ENCODE results near the gene KCNC1. TPM values are rescaled to one million over a fixed set of nuclear protein-coding genes. Genes with fewer than 3 reads are reported as not detected.

KCNC1 gene
- polyA plus RNA-seq, 1 experiment, result not detected

DNA sequence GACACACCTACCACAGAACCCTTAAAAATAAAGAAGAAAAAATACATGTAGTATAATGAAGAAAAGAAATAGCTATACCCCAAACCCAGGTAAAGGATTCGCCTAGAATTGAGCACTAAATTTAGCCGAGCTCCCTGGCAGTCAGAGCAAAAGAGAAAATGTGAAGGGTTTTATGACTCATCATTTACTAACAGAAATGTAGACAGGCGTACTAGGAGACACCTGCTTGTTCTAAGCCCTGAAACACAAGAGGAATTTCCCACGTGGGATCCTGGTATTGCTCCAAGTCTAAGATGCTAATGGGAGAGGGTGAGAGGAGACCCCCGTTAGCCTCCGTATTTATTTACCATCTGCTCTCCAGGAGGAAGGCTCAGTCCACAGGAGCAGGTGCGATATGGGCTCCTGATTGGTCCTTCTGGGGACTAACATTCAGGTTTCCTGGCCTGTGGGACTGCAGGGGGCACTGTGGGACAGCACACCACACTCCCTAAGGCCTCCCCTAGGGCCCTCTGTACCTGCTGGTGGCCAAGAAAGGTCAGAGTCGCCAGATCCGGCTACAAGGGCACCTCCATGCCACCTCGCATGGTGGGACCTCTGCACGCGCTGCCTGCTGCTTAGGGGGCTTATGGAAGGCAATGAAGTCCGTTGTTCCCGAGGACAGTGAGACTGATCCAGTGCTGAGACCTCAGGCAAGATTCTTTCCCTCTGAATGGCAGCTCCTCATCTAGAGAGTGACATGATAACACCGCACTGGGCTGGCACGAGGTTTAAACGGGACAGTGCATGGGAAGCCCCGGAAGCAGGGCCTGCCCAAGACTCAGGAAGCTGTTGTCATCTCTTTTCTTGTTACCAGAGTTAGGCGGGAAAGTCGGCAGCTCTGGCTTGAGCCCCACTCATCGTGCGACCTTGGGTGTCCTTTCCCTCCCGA, 25.8 kb downstream of the KCNC1 start:
- Histone ChIP-seq H3K36me3 (ENCODE audit: control insufficient read depth, insufficient read depth, low read length) (no peaks in the 10 kb centered on the region), H3K4me3 (ENCODE audit: low read depth, low read length) (no peak overlapping the region), H3K27me3 (ENCODE audit: control insufficient read depth, insufficient read depth, low read length) (no peaks in the 10 kb centered on the region; the same call in 1 of the 2 replicates)
- no peak for DNase-seq (ENCODE audit: low read depth)
- ChIA-PET CTCF (interaction anchor here (0.7 to 6.2 kb wide), 21 partner anchors 10 to 231 kb away, joined by 3 to 181 read pairs (median 4); no protein-coding TSS in a partner anchor), POLR2A (no interaction called here)
- TF ChIP-seq, protein P1, sequence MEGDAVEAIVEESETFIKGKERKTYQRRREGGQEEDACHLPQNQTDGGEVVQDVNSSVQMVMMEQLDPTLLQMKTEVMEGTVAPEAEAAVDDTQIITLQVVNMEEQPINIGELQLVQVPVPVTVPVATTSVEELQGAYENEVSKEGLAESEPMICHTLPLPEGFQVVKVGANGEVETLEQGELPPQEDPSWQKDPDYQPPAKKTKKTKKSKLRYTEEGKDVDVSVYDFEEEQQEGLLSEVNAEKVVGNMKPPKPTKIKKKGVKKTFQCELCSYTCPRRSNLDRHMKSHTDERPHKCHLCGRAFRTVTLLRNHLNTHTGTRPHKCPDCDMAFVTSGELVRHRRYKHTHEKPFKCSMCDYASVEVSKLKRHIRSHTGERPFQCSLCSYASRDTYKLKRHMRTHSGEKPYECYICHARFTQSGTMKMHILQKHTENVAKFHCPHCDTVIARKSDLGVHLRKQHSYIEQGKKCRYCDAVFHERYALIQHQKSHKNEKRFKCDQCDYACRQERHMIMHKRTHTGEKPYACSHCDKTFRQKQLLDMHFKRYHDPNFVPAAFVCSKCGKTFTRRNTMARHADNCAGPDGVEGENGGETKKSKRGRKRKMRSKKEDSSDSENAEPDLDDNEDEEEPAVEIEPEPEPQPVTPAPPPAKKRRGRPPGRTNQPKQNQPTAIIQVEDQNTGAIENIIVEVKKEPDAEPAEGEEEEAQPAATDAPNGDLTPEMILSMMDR (IDR thresholded peaks at IDR 0.05; ENCODE audit: insufficient read depth, low read depth, low read length), result peak; percentile 74

DNA sequence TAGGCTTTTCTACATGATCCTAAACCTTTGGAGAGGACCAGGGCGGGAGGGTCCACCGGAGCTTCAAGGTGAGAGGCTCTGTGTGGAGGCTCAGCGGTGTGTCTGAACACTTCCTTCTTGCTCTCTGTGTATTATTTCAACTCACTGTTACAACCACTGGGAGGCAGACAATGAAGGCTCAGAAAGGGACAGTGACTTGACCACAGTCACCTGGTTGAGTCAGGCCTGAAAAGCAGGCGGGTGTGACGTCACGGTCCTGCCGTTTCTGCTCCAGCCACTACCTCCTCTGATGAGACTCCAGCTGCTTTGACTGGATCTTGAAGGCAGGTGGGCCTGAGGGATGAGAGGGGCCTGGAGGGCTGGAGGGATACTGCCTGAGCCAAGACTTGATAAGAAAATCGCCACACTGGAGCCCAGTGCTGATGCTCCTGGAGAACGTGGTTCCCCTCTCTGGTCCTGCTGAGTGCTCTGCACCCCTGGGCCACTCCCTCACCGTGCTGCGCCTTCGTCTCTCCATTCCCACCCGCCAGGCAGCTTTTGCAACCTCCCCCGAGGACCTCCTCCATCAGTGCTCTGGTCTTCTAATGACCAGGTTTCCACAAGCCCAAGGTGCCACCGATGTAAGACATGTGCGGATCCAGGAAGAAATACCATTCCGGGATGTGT, 27.9 kb downstream of the KCNC1 start:
- CTCF ChIA-PET, result interaction anchor here (0.6 to 6.2 kb wide), 5 partner anchors 8 to 225 kb away, joined by 3 to 181 read pairs (median 17); no protein-coding TSS in a partner anchor
- TF ChIP-seq, protein P1 (IDR thresholded peaks at IDR 0.05; ENCODE audit: insufficient read depth, low read depth, low read length), result no peak
- POLR2A ChIA-PET, result no interaction called here
- Histone ChIP-seq H3K4me3 (ENCODE audit: low read depth, low read length) (no peak overlapping the region), H3K27me3 (ENCODE audit: control insufficient read depth, insufficient read depth, low read length) (no peaks in the 10 kb centered on the region; the same call in 1 of the 2 replicates), H3K36me3 (ENCODE audit: control insufficient read depth, insufficient read depth, low read length) (no peaks in the 10 kb centered on the region)
- DNase-seq (ENCODE audit: low read depth), result no peak

DNA sequence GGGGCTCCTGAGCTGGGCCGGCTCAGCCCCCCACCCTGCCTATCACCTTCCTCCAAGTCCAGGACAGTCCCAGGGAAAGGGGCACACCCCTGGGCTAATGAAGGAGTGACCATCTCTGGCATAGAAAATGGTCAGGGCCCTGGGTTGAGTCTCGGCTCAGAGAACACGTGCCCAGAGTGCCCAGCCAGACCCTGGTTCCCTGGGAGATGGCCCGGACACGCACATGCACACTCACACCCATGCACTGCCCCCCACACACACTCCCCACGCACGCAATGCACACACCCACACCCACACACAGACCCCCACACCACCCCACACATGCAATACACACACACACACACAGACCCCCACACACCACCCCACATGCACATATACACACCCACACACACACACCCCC, 28.7 kb downstream of the KCNC1 start:
- CTCF ChIA-PET, result interaction anchor here (6.2 kb wide), 1 partner anchor 215 kb away, joined by 181 read pairs; no protein-coding TSS in a partner anchor
- DNase-seq (ENCODE audit: low read depth), result no peak
- no peaks in the 10 kb centered on the region for H3K36me3 ChIP-seq (ENCODE audit: control insufficient read depth, insufficient read depth, low read length)
- no peaks in the 10 kb centered on the region; the same call in 1 of the 2 replicates for H3K27me3 ChIP-seq (ENCODE audit: control insufficient read depth, insufficient read depth, low read length)
- TF ChIP-seq, protein P1 (IDR thresholded peaks at IDR 0.05; ENCODE audit: insufficient read depth, low read depth, low read length), result no peak
- H3K4me3 ChIP-seq (ENCODE audit: low read depth, low read length), result no peak overlapping the region
- POLR2A ChIA-PET, result no interaction called here

DNA sequence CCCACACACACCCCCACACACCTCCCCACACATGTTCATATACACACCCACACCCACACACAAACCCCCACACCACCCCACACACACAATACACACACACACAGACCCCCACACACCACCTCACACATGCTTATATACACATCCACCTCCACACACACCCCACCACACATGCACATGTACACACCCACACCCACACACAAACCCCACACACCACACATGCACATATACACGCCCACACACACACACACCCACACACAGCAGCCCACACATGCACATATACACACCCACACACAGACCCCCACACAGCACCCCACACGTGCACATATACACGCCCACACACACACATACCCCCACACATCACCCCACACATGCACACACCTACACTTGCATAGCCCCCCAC, 29.1 kb downstream of the KCNC1 start:
- TF ChIP-seq, protein P1 (IDR thresholded peaks at IDR 0.05; ENCODE audit: insufficient read depth, low read depth, low read length), result no peak
- DNase-seq (ENCODE audit: low read depth), result no peak
- Histone ChIP-seq H3K27me3 (ENCODE audit: control insufficient read depth, insufficient read depth, low read length) (no peaks in the 10 kb centered on the region; the same call in 1 of the 2 replicates), H3K36me3 (ENCODE audit: control insufficient read depth, insufficient read depth, low read length) (no peaks in the 10 kb centered on the region), H3K4me3 (ENCODE audit: low read depth, low read length) (no peak overlapping the region)
- ChIA-PET POLR2A (no interaction called here), CTCF (interaction anchor here (6.2 kb wide), 1 partner anchor 215 kb away, joined by 181 read pairs; no protein-coding TSS in a partner anchor)
